Measurements from ENCODE around the gene TXNDC12. TPM values are rescaled to one million over a fixed set of nuclear protein-coding genes. Genes with fewer than 3 reads are reported as not detected.

The TXNDC12 gene
- total and polyA plus RNA-seq, 3 donors from 2014 or later, result 33.3 to 39.2 (median 38.4) TPM

- Histone ChIP-seq H3K4me1 (no peaks in the 10 kb centered on the region), H3K36me3 (ENCODE audit: low read depth, missing control alignments) (no peaks in the 10 kb centered on the region), H3K27me3 (no peaks in the 10 kb centered on the region), H3K27ac (no peak overlapping the region), H3K9me3 (no peaks in the 10 kb centered on the region), H3K4me3 (no peak overlapping the region)
- WGBS, 2 donors, result 90 to 100% methylated on average over 1 of the region's 1 CpG
- TF ChIP-seq POLR2A (IDR thresholded peaks at IDR 0.05) (no peak), CTCF (IDR thresholded peaks at IDR 0.05) (no peak)
- intact Hi-C loops (cut with DNase I; ENCODE audit: low total_unique reads), result no loop called here
- DNase-seq, result no peak
Observed at GRCh38 chr1:51973587-51974474, 81.2 kb downstream of the TXNDC12 start.

Small RNA genes within 50 kb of the gene (small RNA-seq; reads per million reads assigned to genes)
- 0 reads per million in 2 donors for gene RN7SL290P
- 0 to 0.09 reads per million in 2 donors for gene RNA5SP48

Other genes starting within 250 kb of the TXNDC12 start
- gene NRDC, start 176.5 kb downstream of the TXNDC12 start, total RNA-seq, result 100 to 1,000 TPM; 108 to 185 TPM
- gene NRDC, start 176.5 kb downstream of the TXNDC12 start, polyA plus RNA-seq (ENCODE audit: insufficient read depth, low read depth, low replicate concordance), result 264 TPM
- gene RAB3B, start 64.5 kb downstream of the TXNDC12 start, total RNA-seq, result 1 to 10 TPM; 1.4 TPM
- 0.50 TPM for gene RAB3B, start 64.5 kb downstream of the TXNDC12 start, polyA plus RNA-seq (ENCODE audit: insufficient read depth, low read depth, low replicate concordance)
- 10 to 100 TPM; 15.2 to 15.7 TPM for gene KTI12, start 21.4 kb downstream of the TXNDC12 start, total RNA-seq
- gene KTI12, start 21.4 kb downstream of the TXNDC12 start, polyA plus RNA-seq (ENCODE audit: insufficient read depth, low read depth, low replicate concordance), result 10.6 TPM
- gene BTF3L4, start 1.1 kb upstream of the TXNDC12 start, total RNA-seq, result 10 to 100 TPM; 44.5 to 49.5 TPM
- 79.7 TPM for gene BTF3L4, start 1.1 kb upstream of the TXNDC12 start, polyA plus RNA-seq (ENCODE audit: insufficient read depth, low read depth, low replicate concordance)
- 10 to 100 TPM; 32.5 to 51.3 TPM for gene ZFYVE9, start 86.9 kb upstream of the TXNDC12 start, total RNA-seq
- 31.5 TPM for gene ZFYVE9, start 86.9 kb upstream of the TXNDC12 start, polyA plus RNA-seq (ENCODE audit: insufficient read depth, low read depth, low replicate concordance)